ENCODE results near the gene TMEM63A.

The TMEM63A gene

DNA sequence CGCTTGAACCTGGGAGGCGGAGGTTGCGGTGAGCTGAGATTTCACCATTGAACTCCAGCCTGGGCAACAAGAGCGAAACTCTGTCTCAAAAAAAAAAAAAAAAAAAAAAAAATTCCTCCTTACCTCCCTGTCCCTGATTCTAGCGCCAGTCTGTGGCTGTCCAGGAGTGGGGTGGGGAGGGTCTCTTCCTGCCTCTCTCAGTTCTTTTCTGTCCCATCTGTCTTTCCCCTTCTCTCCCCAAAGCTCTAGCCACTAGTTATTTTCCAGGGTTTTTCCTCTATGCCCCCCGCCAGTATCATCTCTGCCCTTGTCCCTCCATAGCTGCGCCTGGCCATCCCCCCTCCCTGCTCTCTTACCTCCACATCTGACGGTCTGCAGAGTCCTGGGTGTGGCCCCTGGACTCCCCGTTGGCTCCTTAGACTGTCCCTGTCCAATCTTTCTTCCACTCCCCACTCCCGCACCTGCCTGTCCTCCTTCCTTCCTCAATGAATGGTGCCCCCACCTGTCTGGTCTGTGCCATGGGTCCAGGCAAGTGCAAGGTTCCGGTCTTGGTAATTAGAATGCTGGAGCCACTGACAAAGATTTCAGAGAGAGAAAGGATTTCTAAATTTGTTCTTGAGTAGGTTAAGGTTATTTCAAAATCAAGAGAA, 1.6 kb upstream of the TMEM63A start:
- DNase-seq = no peak

DNA sequence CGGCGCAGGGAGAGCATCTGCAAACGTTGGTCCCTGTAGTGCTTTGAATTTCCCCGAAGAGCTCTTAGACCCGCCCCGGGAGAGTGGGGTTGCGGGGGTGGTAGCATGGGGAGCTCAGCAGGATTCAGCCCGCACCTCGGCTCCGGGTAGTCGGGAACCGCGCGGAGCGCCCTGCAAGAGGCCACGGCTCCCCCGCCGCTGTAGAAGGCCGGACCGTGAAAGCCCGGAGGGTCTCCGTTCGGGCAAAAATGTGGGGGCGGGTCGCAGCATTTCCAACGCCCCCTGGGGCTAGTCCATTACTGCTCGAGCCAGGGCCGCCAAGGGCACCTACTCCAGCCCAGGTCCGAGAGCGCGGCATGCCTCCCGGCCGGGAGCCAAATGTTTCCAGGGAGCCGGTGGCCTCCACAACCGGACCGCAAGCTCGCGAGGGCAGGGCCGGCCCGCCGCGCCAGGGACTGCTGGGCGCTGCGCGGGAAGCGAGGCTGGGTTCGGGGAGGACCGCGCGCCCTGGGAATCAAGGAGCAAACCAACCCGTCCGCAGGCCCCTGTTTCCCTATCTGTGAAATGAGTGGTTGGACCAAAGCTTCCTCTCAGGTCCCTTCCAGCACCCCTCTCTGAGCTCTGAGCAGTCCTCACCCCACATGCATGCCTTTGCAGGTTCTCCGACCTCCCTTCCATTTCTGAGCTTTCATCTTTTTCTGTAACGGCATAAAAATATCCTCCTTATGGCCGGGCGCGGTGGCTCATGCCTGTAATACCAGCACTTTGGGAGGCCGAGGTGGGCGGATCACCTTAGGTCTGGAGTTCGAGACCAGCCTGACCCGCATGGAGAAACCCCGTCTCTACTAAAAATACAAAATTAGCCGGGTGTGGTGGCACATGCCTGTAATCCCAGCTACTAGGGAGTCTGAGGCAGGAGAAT, 775 bp upstream of the TMEM63A start:
- peak; percentile 32 to 48 for DNase-seq

DNA sequence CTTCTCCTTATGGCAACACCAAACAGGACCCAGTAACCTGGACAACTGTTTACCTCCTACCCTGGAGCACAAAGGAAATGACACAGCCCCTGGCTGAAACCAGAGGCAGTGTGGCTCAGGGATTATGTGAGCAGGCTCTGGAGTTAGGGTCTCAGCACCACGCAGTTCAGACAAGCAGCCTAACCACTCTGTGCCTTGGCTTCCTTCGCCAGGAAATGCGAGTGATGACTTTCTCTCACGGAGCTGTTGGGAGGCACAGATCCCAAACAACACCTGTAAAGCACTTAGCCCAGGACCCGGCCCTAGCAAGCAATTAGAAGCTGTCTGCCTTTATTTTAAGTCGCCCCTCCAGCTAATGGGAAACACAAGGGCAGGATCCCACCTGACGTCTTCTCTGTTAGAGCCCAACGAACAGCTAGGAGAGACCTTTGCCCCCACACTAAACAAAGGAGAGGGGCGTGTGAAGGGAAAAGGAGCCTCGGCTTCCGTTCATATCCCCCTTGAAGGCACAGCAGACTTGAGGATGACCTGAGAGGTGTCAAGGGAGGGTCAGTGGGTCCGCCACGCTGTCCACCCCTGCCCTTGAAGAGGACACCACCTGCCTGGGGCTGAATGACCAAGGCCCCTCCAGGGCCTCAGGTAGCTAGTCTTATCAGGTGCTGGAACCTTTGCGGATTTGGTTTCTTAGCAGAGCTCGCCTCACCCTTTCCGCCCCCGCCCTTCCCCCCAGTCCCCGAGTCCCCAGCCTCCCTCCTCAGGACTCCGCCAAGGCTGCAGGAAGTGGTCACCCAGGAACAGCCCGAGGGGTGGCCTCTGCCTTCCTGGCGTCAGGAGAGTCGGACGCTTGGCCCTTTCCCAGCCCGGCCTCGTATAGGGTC, 860 bp downstream of the TMEM63A start:
- DNase-seq = peak; percentile 17 to 30

DNA sequence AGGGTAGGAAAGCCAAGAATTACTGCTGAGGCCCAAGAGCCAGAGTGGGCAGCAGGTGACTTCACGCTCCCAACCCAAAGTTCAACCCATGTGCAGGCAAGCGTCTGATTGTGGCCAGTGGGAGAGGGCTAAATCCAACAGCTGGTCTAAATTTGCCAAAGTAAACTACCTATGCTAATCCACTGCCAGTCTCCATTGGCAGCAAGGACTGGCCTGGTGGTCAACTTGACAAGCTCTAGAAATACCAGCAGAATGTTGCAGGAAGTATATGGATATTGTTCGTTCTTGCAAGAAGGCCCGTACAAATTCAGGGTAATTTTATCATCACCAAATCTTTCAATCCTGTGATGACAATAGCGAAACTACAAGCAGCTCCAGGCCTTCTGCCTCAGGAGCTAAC, 1.5 kb downstream of the TMEM63A start:
- DNase-seq = no peak

DNA sequence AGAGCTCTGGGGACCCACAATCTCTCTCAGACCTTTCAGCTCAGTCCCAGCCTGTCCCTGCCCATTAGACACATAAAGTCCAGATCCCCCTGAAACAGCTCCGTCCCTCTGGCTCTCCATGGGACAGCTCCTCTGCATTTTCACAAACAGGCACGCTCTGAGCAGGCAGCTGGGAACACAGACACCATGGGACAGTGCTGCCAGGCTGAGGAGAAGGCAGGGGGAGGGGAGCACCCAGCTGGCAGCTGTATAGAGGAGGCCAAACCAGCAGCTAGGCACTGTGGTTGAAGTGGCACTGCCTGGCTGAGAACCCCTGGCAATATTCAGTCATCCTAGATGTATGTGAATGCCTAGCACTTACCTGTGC, 2.0 kb downstream of the TMEM63A start:
- DNase-seq = no peak

DNA sequence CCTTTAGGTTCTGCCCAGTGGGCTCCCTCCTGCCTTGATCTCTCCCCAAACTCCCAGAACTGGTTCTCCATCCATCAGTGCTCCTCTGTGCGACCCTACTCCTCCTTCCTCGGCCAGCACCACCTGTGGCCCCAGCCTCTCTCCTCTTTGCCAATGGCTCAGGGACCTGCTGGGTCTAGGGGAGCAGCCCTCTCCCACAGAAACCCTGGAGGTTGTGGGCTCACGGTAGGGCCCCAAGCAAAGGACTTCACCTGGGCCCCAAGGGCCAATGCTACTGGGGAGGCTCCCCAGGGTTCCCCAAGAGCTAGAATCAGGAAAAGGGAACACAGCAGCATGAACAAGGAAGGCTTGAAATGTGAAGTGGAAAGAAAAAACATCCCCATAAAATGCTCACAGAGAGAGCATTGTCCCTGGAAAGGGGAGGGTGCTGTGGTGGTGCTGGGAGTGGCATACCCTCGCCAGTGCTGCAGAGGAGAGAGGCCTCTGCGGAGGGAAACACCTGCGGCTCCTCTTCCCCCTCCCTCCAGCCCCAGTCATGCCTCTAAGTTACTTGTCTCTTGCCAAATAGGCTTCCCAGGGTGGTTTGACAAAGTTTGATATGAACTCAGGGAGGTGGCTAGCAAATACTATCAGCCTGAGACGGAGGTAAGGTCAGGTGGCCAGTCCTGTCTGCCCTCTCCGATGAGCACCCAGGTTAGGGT, 2.5 kb downstream of the TMEM63A start:
- no peak for DNase-seq

DNA sequence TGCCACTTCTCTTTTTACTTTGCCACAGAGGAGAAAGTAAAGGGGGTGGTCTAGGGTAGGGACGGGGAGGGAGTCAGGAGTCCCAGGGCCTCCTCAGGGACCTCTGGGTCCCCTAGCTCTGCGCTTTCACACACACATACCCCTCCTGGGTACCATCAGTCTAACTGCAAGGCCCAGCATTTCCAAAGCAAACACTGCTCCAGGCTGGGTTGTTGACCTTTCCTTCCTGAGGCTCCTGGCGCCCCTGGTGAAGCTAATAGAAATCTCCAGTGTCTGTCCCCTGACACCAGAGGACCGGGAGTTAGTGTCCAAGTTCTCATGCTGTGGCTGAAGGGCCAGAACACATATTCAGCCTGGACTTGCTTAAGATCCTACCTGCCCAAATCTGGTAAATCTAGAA, 3.9 kb downstream of the TMEM63A start:
- no peak for DNase-seq

DNA sequence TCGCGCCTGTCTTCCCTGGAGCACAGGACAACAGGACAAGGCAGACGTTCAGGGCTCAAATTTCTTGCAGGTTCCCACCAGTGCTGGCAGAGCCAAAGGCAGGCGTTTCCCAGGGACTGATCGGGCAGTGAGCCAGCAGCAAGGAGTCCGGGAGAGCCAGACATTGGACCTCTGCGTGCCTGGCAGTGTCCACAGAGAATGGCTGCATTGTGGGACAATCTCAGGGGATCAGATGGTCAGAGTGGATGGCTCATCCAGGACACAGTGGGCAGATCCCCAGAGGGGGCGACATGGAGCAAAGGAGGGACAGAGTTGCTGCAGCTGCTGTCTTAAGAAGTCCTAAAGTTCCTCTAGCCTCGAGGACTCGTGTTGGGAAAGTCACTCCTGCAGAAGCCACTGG, 4.6 kb downstream of the TMEM63A start:
- peak in 1 of 2 experiments; percentile 21 for DNase-seq

DNA sequence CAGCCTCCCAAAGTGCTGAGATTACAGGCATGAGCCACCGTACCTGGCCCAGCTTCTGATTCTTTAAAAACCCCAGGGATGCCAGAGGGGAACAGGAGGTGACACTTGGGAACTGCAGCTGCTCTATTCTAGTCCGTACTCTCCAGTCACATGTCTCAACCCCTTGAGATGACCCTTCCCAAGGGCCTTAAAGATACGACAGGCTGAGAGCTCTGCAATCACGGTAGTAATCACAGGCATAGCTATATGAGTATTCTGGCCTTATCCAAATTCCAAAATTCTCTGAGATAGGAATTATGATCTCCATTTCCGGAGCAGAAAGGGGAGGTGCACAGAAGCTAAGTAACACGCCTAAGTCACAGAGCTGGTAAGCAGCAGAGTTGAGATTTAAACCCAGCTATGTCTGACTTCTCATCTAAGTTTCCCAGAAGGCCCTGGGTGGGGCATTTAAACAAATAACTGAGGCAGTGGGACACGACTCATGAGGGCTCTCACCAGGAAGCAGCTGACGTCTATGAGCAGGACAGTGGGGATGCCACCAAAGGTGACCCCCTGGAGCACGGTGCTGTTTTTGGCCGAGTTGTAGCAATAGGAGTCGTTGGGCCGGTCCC, 5.2 kb downstream of the TMEM63A start:
- no peak for DNase-seq

DNA sequence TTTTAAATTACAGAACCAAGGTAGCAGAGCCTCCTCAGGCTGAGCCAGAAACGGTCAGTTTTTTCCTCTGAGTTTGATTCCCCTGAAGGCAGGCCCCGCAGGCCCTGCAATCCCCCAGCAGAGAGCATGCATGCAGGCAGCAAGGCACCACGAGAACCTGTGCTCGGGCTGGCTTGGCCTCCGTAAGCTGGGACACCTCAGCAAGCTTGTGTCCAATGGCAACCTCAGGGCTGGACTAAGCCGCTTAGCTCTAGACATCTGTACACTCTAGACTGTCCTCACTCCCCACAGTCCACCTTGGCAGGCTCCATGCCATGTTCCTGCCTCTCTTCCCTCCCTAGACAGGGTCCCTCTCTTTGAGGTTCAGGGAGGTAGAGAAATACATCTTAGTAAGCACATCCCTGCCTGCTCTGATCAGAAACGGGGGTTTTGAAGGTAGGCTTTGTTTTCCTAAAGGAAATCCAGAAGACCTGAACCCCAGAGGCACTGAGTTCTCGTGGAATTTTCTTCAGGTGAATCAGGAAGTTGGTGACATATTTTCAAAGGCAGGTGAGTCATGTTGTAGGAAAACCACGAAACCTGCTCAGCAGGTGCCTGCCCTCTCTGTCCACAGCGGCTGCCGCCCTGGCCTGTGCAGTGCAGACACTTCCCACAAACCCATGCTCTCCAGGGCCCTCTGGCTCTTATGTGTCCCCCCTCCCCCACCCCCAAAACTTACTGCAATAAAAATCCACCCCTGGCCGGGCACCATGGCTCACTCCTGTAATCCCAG, 7.0 kb downstream of the TMEM63A start:
- DNase-seq = no peak

DNA sequence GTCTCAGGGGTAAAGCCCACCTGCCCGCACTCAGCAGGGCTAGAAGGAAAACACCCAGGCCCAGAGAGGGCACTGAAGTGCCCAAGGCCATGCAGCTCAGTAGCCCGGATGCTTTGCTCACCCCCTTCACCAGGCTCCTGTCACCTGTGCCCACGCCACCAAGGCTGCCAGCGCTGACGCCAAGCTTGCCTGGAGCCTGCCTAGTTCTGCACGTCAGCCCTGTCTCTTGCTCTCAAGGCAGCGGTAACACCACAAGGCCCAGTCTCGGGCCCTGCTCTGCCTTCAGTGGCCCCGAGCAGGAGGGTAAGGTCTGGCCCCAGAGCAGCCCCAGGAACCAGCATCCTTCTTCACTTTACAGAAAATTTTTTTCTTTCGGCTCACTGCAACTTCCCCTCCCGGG, 7.7 kb downstream of the TMEM63A start:
- DNase-seq = no peak

DNA sequence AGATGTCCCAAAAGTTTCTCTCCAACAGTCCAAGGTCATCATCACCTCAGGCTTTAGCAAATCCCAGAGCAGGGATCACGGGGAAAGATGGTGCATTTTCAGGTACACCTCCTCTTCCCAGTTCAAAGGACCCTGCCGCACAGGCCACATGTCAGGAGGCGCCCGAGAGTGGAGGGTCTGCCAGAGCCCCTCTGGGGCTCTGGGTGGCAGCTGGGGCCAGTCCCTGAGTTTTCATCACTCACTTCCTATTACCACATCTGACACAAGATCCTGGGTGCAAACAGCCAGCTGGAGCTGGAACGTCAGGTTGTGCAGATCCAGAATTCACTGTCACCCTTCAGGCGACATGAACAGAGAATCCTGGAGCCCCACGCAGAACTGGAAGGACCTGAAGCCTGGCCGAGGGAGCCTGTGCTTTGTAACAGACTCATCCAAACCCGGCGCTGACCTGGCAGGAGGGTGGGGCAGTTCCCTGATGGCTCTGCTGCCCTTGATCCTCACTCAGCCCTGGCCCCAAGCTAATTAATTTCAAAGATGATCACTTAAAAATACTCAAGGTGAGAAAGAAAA, 8.8 kb downstream of the TMEM63A start:
- no peak for DNase-seq

DNA sequence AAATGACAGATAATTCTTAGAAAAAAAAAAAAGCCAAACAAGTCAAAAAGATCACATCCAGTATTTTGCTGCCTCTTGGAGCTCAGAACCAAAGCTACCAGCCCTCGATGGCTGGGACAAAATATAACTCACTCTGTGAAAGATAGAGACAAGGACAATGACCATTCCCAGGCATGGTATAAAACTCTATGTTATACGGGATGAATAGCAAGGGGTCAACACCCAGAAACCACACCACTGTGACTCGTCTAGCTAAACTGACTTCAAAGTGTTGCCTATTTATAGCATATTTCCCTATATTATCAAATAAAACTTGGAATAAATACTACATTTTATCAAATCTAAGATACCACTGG, 10.1 kb downstream of the TMEM63A start:
- DNase-seq = no peak

DNA sequence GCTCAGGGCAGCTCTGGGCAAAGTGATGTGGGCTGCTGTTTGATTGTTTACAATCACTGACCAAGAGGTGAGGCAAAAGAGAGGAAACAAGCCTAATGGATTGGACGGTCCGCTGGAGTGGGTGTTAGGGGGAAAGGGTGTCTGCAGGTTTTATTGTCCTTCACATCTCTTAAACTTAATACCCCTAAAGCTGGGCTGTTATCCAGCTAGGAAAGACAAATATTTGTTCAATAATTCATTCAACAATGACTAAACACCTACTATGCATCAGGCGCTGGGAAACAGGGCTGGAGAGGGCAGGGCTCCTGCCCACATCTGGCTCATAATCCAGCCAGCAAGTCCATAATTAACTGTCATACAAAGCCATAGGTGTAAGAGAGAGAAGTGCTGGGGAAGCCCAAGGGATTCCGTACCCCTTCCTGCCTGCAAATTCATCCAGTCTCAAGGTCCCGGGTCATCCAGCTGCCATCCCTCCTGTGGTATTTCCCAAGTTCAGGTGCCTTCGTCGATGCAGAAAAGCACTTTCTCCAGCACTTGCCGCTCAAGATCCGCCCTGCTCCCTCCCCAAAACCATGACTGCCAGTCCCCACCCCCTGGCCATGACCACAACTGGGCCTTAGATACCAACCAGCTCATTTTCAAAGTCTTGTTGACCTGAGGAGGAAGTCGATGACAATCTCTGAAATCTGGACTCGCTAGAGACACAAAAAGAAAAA, 10.7 kb downstream of the TMEM63A start:
- no peak for DNase-seq

DNA sequence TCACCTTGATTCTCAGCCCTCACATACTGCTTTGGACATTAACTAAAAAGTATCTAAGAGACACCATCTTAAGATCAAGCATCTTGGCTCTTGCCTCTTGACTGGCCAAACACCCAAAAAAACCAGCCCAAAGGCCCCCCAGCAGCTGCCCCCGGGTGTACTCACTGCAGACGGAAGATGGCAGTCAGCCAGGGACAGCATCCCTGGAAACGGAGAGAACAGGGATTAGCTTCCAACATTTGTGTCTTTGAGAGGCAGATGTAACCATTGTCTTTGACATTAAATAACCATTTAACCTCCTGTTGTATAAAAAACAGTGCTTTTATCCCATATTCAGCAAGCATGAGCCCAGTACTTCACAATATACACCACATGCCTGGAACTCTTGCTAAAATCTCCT, 11.3 kb downstream of the TMEM63A start:
- DNase-seq = no peak

DNA sequence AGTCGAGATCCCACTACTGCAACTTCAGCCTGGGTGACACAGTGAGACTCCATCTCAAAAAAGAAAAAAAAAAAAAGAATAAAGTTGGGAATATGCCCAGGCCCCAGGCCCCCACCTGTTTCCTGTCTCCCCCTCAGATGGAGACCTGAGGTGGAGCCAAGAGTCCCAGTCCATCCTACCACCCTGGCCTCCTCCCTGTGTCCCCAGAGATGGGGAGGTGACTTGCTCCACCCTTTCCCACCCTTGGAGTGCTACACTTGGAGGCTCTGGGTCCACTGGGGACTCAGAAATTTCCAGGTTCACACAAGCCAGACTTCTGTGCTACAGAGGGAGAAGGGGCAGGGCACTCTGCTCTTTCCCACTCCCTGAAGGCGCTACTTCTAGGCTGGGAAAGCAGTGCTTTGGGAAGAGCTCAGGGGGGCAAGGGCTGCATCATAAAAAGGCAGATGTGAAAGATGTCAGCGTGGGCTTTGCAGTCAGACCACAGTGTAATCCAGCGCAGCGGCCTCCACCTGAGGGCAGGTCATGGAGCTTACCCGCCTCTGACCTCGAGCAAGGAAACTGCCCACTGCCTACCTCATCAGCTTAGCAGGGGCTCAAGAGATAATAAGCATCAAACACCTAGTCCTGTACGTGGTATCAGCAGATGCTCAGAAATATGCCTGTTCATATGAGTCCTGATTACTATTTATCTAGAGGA, 13.4 kb downstream of the TMEM63A start:
- no peak for DNase-seq

DNA sequence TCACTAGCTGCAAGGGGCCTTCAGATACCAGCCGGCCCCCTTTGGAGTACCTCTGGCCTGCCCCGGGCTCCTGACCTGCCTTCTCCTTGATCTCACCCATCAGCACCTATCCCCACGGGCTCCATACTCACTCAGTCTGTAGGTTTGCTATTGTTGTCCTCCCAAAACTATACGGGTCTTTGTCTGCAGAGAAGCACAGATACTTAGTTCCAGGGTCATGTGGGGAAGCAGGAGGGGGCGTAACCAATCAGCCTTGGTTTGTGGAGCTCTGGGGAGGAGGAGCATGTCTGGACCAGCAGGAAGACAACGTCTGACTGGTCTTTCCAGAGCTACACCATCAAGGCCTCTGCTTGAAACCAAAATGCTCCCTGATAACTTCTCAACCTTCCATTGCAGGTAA, 15.2 kb downstream of the TMEM63A start:
- DNase-seq = no peak

DNA sequence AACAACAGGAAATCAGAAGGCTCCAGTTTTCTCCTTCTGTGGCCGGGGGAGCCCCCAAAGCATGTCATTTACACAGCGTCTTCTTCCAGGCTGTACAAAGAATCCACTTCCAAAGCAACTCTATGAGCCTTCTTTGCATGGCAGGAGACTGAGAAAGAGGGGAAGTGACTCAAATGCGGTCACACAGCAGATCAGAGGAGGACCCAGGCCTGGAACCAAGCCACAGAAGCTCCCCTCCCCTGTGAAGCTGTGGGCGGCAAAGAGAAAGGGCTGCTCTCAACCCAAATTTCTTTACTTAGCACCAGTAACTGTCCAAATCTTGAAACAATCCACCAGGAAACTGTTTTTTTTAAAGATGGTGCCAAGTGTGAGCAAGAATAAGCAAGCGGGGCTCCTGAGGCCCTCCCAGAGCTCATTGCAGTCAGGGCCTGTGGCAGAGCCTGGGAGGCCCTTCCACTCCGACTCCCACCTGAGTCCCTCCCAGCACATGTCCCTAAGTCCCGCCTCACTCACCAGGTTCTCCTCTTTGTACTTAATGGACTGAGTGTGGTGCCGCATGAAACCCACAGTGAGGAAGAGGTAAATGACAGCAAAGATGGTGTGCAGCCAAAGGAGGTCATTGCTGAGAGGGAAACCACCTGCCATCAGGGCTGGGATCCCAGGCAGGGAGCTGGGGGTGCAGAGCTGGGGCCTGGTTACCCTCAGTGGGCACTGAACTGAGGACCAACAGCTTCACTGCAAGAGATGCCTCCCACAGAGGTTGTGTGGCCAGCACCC, 15.9 kb downstream of the TMEM63A start:
- peak; percentile 56 to 81 for DNase-seq

DNA sequence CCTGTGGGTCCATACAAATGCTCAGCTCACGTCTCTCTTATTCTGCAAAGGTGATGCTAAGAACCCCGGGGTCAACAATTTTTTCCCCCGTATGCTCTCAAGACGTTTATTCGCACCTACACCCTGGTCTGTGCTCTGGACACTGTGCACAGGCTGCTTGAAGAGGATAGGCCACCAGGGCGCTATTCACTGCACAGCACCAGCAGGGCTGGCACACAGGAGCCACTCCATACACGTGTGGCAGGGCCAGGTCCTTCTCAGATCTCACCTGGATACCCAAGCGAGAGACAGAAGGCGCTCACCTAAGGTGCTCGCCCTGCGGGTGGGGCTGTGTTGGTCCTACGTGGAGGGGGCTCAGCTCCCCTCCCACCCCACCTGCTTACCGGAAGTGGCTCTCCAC, 16.7 kb downstream of the TMEM63A start:
- DNase-seq = no peak
